HepG2 (cell line): ENCODE measurements around the gene EMILIN1. TPM values are rescaled to one million over a fixed set of nuclear protein-coding genes. Genes with fewer than 3 reads are reported as not detected.

Source experiments
- MEIS2 ChIP-seq: sonication (generic); formaldehyde crosslinking; IDR thresholded peaks from 2 replicates; pipeline ENCODE4 v1.9.0; 2021; ENCODE audit warnings: mild to moderate bottlenecking, missing genetic modification reagents
- NKX3-1 ChIP-seq: sonication (generic); formaldehyde crosslinking; IDR thresholded peaks from 2 replicates; pipeline ENCODE4 v1.5.0; 2020; ENCODE audit warnings: missing genetic modification reagents
- SMYD3 ChIP-seq: sonication (generic); formaldehyde crosslinking; IDR thresholded peaks from 2 replicates; pipeline ENCODE4 v1.8.1; 2023; ENCODE audit warnings: mild to moderate bottlenecking, missing genetic modification reagents
- SNRNP70 ChIP-seq: fragments of 200-400 bp; formaldehyde crosslinking; IDR thresholded peaks from 2 replicates; pipeline ENCODE4 v1.6.1; 2017; ENCODE audit warnings: mild to moderate bottlenecking, low read depth, low read length, moderate library complexity
- ZFP36 ChIP-seq: fragments of 150-350 bp; IDR thresholded peaks from 2 replicates; pipeline ENCODE4 v1.6.1; 2018; ENCODE audit warnings: borderline replicate concordance, low read length, low read depth; ENCODE audit not compliant: partially characterized antibody
- ZNF264 ChIP-seq: sonication (generic); formaldehyde crosslinking; IDR thresholded peaks from 2 replicates; pipeline ENCODE4 v1.4.0; 2020; ENCODE audit warnings: missing genetic modification reagents
- ZNF781 ChIP-seq: sonication (generic); formaldehyde crosslinking; IDR thresholded peaks from 2 replicates; pipeline ENCODE4 v1.5.1; 2020; ENCODE audit warnings: borderline replicate concordance, mild to moderate bottlenecking, missing genetic modification reagents; ENCODE audit errors: not compliant biosample characterization
- polyA plus RNA-seq, 8 experiments: library from polyadenylated mRNA; depleted of rRNA in 3 of 8; stranded (reverse) in 7 of 8; unstranded in 1 of 8; fragments of >200 nt; fragmentation: Illumina TruSeq in 4 of 8; extraction: Trizol in 4 of 8; gene quantifications; 2 replicates each; pipeline versions ENCODE4 v1.2.1 to v1.2.3, GENCODE V29; 2011 to 2016; ENCODE audit warnings: low read depth in 4 of 8, missing spikeins in 1 of 8, mixed read lengths in 1 of 8; ENCODE audit not compliant: insufficient read depth in 1 of 8
- total RNA-seq, 5 experiments: library from RNA; depleted of rRNA; stranded (reverse); fragments of >200 nt; fragmentation: Illumina TruSeq; extraction: Trizol; gene quantifications; 2 replicates each; pipeline ENCODE4 v1.2.3, GENCODE V29; 2016; ENCODE audit warnings: low read depth in 1 of 5
- TF ChIP-seq, protein P1 (sequence below): IDR thresholded peaks from 2 replicates; pipeline ENCODE4 v1.6.1; 2016; ENCODE audit warnings: low read depth, control low read depth
- TF ChIP-seq, protein P2 (sequence below): IDR thresholded peaks from 2 replicates; pipeline ENCODE4 v1.6.1; 2018; ENCODE audit warnings: missing genetic modification reagents
- TF ChIP-seq, protein P3 (sequence below): sonication (generic); formaldehyde crosslinking; IDR thresholded peaks from 2 replicates; pipeline ENCODE4 v1.4.0; 2020; ENCODE audit warnings: missing genetic modification reagents
- TF ChIP-seq, protein P4 (sequence below): sonication (generic); formaldehyde crosslinking; IDR thresholded peaks from 2 replicates; pipeline ENCODE4 v1.5.0; 2020; ENCODE audit warnings: mild to moderate bottlenecking, missing genetic modification reagents, borderline replicate concordance
- TF ChIP-seq, protein P5 (sequence below): sonication (generic); formaldehyde crosslinking; IDR thresholded peaks from 2 replicates; pipeline ENCODE4 v1.9.0; 2022; ENCODE audit warnings: missing genetic modification reagents, mild to moderate bottlenecking, borderline replicate concordance

Gene EMILIN1
- total and polyA plus RNA-seq, 2 of the 13 experiments (the other 11 are each of a cell fraction or from before 2014, with no cell fraction given): 8.1 to 9.7 TPM

DNA sequence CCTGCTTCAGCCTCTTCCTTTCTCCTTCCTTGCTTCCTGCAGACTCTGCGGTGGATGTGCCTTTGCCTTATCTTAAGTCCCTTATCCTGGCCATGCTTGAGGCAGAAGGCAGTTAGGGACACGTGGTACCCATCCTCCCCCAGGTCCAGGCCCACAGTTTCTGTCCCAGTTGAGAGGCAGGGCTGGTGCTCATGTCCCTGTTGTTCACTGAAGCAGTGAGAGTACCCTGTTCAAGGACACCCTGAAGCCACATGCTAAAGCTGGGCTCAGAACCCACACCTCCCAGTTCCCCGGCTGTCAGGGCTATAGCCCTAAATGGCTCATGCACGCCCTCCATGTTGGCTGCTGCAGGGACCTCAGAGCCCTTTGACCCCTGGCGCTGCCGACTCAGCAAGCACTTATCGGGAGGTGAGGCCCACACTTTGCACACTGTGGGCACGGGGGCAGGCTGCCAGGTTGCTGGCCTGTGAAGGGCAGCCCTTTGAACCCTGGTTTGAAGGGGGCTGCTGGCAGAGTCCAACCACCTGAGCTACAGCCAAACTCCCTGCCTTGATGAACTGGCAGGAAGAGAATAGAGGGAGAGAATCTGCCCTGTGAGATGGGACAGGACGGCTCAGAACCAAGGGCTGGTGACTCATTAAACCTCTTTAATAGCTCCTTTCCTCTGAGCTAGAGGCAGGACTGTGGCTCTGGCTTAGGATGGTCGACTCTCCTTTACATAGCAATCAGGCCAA, 14.4 kb downstream of the EMILIN1 start (continued):
- TF ChIP-seq SMYD3 (no peak; the same call in 1 of the 2 replicates), ZFP36 (no peak), MEIS2 (0 out of 2 replicates have a peak, but pooled peaks have one; percentile 58), NKX3-1 (CRISPR knock-in tag) (0 out of 2 replicates have a peak, but pooled peaks have one; percentile 61), ZNF781 (peak; percentile 26), SNRNP70 (no peak), ZNF264 (peak; percentile 96)
- TF ChIP-seq, protein P1, sequence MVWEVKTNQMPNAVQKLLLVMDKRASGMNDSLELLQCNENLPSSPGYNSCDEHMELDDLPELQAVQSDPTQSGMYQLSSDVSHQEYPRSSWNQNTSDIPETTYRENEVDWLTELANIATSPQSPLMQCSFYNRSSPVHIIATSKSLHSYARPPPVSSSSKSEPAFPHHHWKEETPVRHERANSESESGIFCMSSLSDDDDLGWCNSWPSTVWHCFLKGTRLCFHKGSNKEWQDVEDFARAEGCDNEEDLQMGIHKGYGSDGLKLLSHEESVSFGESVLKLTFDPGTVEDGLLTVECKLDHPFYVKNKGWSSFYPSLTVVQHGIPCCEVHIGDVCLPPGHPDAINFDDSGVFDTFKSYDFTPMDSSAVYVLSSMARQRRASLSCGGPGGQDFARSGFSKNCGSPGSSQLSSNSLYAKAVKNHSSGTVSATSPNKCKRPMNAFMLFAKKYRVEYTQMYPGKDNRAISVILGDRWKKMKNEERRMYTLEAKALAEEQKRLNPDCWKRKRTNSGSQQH (CRISPR knock-in tag): peak; percentile 78; the same call in 1 of the 2 replicates
- TF ChIP-seq, protein P2, sequence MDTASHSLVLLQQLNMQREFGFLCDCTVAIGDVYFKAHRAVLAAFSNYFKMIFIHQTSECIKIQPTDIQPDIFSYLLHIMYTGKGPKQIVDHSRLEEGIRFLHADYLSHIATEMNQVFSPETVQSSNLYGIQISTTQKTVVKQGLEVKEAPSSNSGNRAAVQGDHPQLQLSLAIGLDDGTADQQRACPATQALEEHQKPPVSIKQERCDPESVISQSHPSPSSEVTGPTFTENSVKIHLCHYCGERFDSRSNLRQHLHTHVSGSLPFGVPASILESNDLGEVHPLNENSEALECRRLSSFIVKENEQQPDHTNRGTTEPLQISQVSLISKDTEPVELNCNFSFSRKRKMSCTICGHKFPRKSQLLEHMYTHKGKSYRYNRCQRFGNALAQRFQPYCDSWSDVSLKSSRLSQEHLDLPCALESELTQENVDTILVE (CRISPR knock-in tag): peak; percentile 81
- TF ChIP-seq, protein P3, sequence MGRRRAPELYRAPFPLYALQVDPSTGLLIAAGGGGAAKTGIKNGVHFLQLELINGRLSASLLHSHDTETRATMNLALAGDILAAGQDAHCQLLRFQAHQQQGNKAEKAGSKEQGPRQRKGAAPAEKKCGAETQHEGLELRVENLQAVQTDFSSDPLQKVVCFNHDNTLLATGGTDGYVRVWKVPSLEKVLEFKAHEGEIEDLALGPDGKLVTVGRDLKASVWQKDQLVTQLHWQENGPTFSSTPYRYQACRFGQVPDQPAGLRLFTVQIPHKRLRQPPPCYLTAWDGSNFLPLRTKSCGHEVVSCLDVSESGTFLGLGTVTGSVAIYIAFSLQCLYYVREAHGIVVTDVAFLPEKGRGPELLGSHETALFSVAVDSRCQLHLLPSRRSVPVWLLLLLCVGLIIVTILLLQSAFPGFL (CRISPR knock-in tag): no peak
- TF ChIP-seq, protein P4, sequence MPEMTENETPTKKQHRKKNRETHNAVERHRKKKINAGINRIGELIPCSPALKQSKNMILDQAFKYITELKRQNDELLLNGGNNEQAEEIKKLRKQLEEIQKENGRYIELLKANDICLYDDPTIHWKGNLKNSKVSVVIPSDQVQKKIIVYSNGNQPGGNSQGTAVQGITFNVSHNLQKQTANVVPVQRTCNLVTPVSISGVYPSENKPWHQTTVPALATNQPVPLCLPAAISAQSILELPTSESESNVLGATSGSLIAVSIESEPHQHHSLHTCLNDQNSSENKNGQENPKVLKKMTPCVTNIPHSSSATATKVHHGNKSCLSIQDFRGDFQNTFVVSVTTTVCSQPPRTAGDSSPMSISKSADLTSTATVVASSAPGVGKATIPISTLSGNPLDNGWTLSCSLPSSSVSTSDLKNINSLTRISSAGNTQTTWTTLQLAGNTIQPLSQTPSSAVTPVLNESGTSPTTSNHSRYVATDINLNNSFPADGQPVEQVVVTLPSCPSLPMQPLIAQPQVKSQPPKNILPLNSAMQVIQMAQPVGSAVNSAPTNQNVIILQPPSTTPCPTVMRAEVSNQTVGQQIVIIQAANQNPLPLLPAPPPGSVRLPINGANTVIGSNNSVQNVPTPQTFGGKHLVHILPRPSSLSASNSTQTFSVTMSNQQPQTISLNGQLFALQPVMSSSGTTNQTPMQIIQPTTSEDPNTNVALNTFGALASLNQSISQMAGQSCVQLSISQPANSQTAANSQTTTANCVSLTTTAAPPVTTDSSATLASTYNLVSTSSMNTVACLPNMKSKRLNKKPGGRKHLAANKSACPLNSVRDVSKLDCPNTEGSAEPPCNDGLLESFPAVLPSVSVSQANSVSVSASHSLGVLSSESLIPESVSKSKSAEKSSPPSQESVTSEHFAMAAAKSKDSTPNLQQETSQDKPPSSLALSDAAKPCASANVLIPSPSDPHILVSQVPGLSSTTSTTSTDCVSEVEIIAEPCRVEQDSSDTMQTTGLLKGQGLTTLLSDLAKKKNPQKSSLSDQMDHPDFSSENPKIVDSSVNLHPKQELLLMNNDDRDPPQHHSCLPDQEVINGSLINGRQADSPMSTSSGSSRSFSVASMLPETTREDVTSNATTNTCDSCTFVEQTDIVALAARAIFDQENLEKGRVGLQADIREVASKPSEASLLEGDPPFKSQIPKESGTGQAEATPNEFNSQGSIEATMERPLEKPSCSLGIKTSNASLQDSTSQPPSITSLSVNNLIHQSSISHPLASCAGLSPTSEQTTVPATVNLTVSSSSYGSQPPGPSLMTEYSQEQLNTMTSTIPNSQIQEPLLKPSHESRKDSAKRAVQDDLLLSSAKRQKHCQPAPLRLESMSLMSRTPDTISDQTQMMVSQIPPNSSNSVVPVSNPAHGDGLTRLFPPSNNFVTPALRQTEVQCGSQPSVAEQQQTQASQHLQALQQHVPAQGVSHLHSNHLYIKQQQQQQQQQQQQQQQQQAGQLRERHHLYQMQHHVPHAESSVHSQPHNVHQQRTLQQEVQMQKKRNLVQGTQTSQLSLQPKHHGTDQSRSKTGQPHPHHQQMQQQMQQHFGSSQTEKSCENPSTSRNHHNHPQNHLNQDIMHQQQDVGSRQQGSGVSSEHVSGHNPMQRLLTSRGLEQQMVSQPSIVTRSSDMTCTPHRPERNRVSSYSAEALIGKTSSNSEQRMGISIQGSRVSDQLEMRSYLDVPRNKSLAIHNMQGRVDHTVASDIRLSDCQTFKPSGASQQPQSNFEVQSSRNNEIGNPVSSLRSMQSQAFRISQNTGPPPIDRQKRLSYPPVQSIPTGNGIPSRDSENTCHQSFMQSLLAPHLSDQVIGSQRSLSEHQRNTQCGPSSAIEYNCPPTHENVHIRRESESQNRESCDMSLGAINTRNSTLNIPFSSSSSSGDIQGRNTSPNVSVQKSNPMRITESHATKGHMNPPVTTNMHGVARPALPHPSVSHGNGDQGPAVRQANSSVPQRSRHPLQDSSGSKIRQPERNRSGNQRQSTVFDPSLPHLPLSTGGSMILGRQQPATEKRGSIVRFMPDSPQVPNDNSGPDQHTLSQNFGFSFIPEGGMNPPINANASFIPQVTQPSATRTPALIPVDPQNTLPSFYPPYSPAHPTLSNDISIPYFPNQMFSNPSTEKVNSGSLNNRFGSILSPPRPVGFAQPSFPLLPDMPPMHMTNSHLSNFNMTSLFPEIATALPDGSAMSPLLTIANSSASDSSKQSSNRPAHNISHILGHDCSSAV: no peak; the same call in 1 of the 2 replicates
- TF ChIP-seq, protein P5, sequence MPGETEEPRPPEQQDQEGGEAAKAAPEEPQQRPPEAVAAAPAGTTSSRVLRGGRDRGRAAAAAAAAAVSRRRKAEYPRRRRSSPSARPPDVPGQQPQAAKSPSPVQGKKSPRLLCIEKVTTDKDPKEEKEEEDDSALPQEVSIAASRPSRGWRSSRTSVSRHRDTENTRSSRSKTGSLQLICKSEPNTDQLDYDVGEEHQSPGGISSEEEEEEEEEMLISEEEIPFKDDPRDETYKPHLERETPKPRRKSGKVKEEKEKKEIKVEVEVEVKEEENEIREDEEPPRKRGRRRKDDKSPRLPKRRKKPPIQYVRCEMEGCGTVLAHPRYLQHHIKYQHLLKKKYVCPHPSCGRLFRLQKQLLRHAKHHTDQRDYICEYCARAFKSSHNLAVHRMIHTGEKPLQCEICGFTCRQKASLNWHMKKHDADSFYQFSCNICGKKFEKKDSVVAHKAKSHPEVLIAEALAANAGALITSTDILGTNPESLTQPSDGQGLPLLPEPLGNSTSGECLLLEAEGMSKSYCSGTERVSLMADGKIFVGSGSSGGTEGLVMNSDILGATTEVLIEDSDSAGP (CRISPR knock-in tag): peak; percentile 65
